ENCODE data around the gene HS3ST5.

Gene HS3ST5

DNA sequence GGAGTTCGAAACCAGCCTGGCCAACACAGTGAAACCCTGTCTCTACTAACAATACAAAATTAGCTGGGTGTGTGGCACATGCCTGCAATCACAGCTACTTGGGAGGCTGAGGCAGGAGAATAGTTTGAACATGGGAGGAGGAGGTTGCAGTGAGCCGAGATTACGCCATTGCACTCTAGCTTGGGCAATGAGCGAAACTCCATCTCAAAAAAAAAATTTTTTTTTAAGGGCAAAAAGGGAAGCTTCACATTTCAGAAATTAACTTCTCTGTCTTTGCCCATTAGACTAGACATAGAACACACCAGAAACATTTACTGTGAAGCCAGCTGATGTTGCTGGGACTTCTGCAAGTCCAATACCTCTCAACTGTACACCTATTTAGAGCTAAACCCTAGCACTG is 281.1 kb downstream of the HS3ST5 start:
- in situ Hi-C loops (cut with HindIII; ENCODE audit: low sequenced_read_pairs): no loop called here
- DNase-seq (ENCODE audit: low read depth): no peak
- H3K4me3 ChIP-seq (ENCODE audit: low read depth, low read length): no peak overlapping the region
- TF ChIP-seq, protein P1, sequence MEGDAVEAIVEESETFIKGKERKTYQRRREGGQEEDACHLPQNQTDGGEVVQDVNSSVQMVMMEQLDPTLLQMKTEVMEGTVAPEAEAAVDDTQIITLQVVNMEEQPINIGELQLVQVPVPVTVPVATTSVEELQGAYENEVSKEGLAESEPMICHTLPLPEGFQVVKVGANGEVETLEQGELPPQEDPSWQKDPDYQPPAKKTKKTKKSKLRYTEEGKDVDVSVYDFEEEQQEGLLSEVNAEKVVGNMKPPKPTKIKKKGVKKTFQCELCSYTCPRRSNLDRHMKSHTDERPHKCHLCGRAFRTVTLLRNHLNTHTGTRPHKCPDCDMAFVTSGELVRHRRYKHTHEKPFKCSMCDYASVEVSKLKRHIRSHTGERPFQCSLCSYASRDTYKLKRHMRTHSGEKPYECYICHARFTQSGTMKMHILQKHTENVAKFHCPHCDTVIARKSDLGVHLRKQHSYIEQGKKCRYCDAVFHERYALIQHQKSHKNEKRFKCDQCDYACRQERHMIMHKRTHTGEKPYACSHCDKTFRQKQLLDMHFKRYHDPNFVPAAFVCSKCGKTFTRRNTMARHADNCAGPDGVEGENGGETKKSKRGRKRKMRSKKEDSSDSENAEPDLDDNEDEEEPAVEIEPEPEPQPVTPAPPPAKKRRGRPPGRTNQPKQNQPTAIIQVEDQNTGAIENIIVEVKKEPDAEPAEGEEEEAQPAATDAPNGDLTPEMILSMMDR (IDR thresholded peaks at IDR 0.05; ENCODE audit: low read depth, low read length, missing control alignments): no peak

DNA sequence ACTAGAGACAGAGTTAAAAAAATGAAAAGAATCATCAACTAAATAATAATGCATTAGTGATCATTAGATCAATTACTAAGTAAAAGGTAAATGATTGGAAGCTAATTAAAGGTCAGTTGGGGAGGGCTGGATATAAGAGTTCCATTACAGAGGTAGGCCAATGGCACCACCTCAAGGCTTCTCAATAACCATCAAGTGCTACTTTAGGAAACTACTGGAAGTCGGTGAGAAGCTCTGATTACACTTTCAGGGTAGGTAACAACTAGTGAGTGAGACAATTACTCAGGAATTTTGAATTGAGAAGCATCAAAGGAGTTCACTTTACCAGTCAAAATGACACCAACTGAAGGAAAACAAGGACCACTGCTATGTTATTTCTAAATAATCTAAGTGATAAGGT is 281.7 kb downstream of the HS3ST5 start:
- in situ Hi-C loops (cut with HindIII; ENCODE audit: low sequenced_read_pairs): no loop called here
- H3K4me3 ChIP-seq (ENCODE audit: low read depth, low read length): no peak overlapping the region
- TF ChIP-seq, protein P1 (IDR thresholded peaks at IDR 0.05; ENCODE audit: low read depth, low read length, missing control alignments): no peak
- DNase-seq (ENCODE audit: low read depth): no peak

DNA sequence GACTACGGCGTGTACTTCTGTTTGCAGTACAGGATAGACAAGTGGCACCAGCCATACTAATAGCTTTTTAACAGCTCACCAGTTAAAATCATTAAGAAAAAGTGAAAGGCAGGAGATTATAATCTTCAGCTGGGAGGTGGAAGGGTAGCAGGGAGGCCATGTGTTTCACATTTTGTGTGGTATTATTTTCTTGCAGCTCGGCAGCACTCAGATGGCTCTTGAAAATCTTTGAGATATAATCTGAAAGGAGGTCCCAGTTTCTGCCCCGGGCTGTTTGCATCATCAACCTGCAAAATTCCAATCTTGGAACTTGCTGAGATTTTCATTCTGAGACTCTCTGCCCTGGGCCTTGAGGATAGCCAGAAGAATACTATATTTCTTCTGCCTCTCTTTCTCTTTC is 284.4 kb downstream of the HS3ST5 start:
- in situ Hi-C loops (cut with HindIII; ENCODE audit: low sequenced_read_pairs): no loop called here
- TF ChIP-seq, protein P1 (IDR thresholded peaks at IDR 0.05; ENCODE audit: low read depth, low read length, missing control alignments): no peak
- no peak overlapping the region for H3K4me3 ChIP-seq (ENCODE audit: low read depth, low read length)
- DNase-seq (ENCODE audit: low read depth): no peak

DNA sequence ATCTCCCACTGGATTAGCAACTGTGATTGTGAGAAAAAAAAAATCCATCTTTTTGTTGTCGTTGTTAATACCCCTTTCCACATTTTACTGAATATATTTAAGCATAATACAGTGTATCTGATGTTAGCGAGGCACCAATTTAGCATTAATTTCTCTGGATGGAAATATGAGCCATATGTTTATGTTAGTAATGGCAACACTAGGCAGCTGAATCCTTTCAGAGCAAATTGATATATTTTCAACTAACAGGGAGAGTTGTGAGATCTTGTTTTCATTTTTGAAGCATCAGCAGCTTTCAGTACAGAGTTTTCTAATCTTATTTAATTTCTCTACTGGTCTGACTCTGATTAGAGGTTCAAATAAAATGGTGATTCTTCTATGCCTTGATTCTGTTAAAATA is 287.1 kb downstream of the HS3ST5 start:
- no peak overlapping the region for H3K4me3 ChIP-seq (ENCODE audit: low read depth, low read length)
- TF ChIP-seq, protein P1 (IDR thresholded peaks at IDR 0.05; ENCODE audit: low read depth, low read length, missing control alignments): no peak
- in situ Hi-C loops (cut with HindIII; ENCODE audit: low sequenced_read_pairs): no loop called here
- no peak for DNase-seq (ENCODE audit: low read depth)

DNA sequence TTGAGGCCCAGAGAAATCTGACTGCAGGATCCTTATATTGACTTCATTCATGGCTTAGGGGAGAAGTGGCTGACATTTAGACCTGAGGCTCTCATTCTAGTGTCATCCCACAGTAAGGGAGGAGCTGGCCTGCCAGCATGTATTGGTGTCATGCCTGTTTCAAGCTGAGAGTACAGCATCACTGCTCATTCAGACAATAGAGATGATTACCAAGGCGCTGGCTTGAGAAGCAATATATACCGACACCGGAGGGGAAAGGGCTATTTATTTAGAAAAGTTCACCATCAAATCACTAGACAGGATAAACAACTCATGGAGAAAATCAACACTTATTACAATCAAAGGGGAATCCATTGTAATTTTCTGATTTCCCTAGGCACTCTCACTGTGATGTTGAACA is 287.5 kb downstream of the HS3ST5 start:
- no peak for DNase-seq (ENCODE audit: low read depth)
- in situ Hi-C loops (cut with HindIII; ENCODE audit: low sequenced_read_pairs): no loop called here
- no peak overlapping the region for H3K4me3 ChIP-seq (ENCODE audit: low read depth, low read length)
- TF ChIP-seq, protein P1 (IDR thresholded peaks at IDR 0.05; ENCODE audit: low read depth, low read length, missing control alignments): no peak

DNA sequence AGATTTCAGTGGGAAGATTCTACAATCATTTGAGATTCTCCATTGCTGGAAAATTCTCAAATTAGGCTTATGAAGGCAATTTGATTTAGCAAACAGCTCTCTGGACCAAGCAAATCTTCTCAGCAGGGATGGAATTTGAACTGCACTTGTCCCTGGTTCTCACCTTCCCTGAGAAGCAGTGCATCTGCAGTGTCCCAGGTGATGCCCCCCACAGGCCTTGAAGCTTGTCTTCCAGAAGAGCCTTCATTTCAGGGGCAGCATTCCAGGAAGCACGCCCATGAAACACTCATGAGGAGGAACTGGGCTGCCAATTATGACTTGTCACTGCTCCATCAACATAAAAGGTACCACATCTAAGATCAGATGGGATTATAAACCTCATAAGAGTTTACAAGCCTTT is 289.0 kb downstream of the HS3ST5 start:
- DNase-seq (ENCODE audit: low read depth): no peak
- in situ Hi-C loops (cut with HindIII; ENCODE audit: low sequenced_read_pairs): no loop called here
- no peak overlapping the region for H3K4me3 ChIP-seq (ENCODE audit: low read depth, low read length)
- TF ChIP-seq, protein P1 (IDR thresholded peaks at IDR 0.05; ENCODE audit: low read depth, low read length, missing control alignments): no peak

DNA sequence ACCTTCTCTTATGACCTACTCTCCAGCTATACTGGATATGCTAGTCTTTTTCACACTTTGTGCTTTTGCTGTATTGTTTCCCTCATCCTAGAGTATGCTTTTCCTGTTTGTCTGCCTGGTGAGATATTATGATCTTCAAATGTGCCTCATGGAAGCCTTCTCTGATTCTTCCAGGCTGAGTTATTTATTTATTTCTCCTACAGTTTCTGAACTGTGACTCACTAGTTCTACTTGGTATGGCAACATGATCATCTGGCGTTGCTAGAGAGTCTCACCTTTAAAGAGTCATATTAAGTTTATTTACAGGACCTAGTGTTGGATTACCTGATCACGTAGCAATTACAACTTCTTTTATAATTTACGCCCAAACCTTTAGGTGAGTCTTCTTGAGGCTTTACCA is 290.7 kb downstream of the HS3ST5 start:
- TF ChIP-seq, protein P1 (IDR thresholded peaks at IDR 0.05; ENCODE audit: low read depth, low read length, missing control alignments): no peak
- in situ Hi-C loops (cut with HindIII; ENCODE audit: low sequenced_read_pairs): no loop called here
- no peak for DNase-seq (ENCODE audit: low read depth)
- no peak overlapping the region for H3K4me3 ChIP-seq (ENCODE audit: low read depth, low read length)
